Astrocyte (in vitro differentiated cells and primary cell): ENCODE measurements around the gene RANBP6. TPM values are rescaled to one million over a fixed set of nuclear protein-coding genes. Genes with fewer than 3 reads are reported as not detected.

Experiments
- DNase-seq: peaks from one replicate; pipeline ENCODE4 v3.0.0-alpha.2; 2010; ENCODE audit warnings: low read depth
- FAIRE-seq: peaks from 2 replicates; lab custom pipeline; 2011; peaks lifted over from hg19 to GRCh38; lab: Jason Lieb, UNC
- H2AFZ ChIP-seq: 2 replicates; pipeline ENCODE4 v1.6.0; 2012; ENCODE audit warnings: low read depth, low read length, inconsistent platforms
- H3K27ac ChIP-seq: 2 replicates; pipeline ENCODE4 v1.5.1; 2011; ENCODE audit warnings: low read depth, low read length, inconsistent platforms
- H3K27me3 ChIP-seq: 2 replicates; pipeline ENCODE4 v1.6.0; 2011; ENCODE audit warnings: low read length, inconsistent platforms; ENCODE audit not compliant: insufficient read depth
- H3K36me3 ChIP-seq: 2 replicates; pipeline ENCODE4 v1.5.1; 2011; ENCODE audit warnings: low read length, inconsistent platforms; ENCODE audit not compliant: insufficient read depth
- H3K4me1 ChIP-seq: 2 replicates; pipeline ENCODE4 v1.5.1; 2011; ENCODE audit warnings: low read length, inconsistent platforms; ENCODE audit not compliant: insufficient read depth
- H3K4me2 ChIP-seq: 2 replicates; pipeline ENCODE4 v1.6.0; 2012; ENCODE audit warnings: low read length, inconsistent platforms
- H3K4me3 ChIP-seq: 2 replicates; pipeline ENCODE4 v1.5.1; 2011; ENCODE audit warnings: low read depth, mild to moderate bottlenecking, low read length, inconsistent platforms; ENCODE audit not compliant: insufficient read depth
- H3K79me2 ChIP-seq: 2 replicates; pipeline ENCODE4 v1.6.0; 2012; ENCODE audit warnings: mild to moderate bottlenecking, low read length, inconsistent platforms; ENCODE audit not compliant: insufficient read depth
- H3K9ac ChIP-seq: 2 replicates; pipeline ENCODE4 v1.6.0; 2012; ENCODE audit warnings: mild to moderate bottlenecking, low read length, inconsistent platforms
- H3K9me3 ChIP-seq: 2 replicates; pipeline ENCODE4 v1.5.1; 2012; ENCODE audit warnings: low read depth, mild to moderate bottlenecking, low read length, inconsistent platforms; ENCODE audit not compliant: insufficient read depth
- H4K20me1 ChIP-seq: 2 replicates; pipeline ENCODE4 v1.6.0; 2012; ENCODE audit warnings: low read length, inconsistent platforms; ENCODE audit not compliant: insufficient read depth
- H3K27ac Mint-ChIP-seq: one replicate; pipeline ENCODE4 v1.8.0; 2021; ENCODE audit warnings: mild to moderate bottlenecking, mixed read lengths; ENCODE audit not compliant: unreplicated experiment
- H3K27me3 Mint-ChIP-seq: one replicate; pipeline ENCODE4 v1.8.0; 2021; ENCODE audit warnings: low read depth, mixed read lengths; ENCODE audit not compliant: unreplicated experiment
- H3K36me3 Mint-ChIP-seq: one replicate; pipeline ENCODE4 v1.8.0; 2021; ENCODE audit warnings: low read depth, mixed read lengths; ENCODE audit not compliant: unreplicated experiment
- H3K4me1 Mint-ChIP-seq: one replicate; pipeline ENCODE4 v1.8.0; 2021; ENCODE audit warnings: low read depth, mixed read lengths; ENCODE audit not compliant: unreplicated experiment
- H3K4me3 Mint-ChIP-seq: one replicate; pipeline ENCODE4 v1.8.0; 2021; ENCODE audit warnings: mild to moderate bottlenecking, moderate library complexity, mixed read lengths; ENCODE audit not compliant: unreplicated experiment
- H3K9me3 Mint-ChIP-seq: one replicate; pipeline ENCODE4 v1.8.0; 2021; ENCODE audit warnings: mild to moderate bottlenecking, mixed read lengths; ENCODE audit not compliant: unreplicated experiment
- EZH2 ChIP-seq: IDR thresholded peaks from 2 replicates; pipeline ENCODE4 v1.6.1; 2012; ENCODE audit warnings: mild to moderate bottlenecking, low read length, inconsistent platforms; ENCODE audit not compliant: insufficient read depth
- total RNA-seq: library from RNA; stranded (reverse); gene quantifications from 2 replicates; pipeline ENCODE4 v1.2.1, GENCODE V29; 2021
- TF ChIP-seq, protein P1 (sequence below): IDR thresholded peaks from 2 replicates; pipeline ENCODE4 v1.5.1; 2011; ENCODE audit warnings: low read depth, mild to moderate bottlenecking, inconsistent platforms, low read length, moderate library complexity; ENCODE audit not compliant: insufficient read depth

RANBP6 gene
- total RNA-seq, 1 donor from 2014 or later = 29.5 TPM

GRCh38 chr9:6051511-6051950 lies 36.1 kb upstream of the RANBP6 start:
- Histone ChIP-seq H2AFZ (no peak overlapping the region), H3K4me1 (no peaks in the 10 kb centered on the region), H3K36me3 (no peaks in the 10 kb centered on the region), H3K27me3 (no peaks in the 10 kb centered on the region), H3K4me3 (no peak overlapping the region), H3K4me2 (no peak overlapping the region), H4K20me1 (no peaks in the 10 kb centered on the region), H3K9me3 (no peaks in the 10 kb centered on the region), H3K9ac (no peak overlapping the region), H3K79me2 (no peaks in the 10 kb centered on the region), H3K27ac (no peak overlapping the region)
- H3K4me3 Mint-ChIP-seq = no peak overlapping the region
- H3K27me3 Mint-ChIP-seq = no peaks in the 10 kb centered on the region
- FAIRE-seq (no peak), DNase-seq (no peak)
- no peaks in the 10 kb centered on the region for H3K9me3 Mint-ChIP-seq
- TF ChIP-seq EZH2 = no peak
- TF ChIP-seq, protein P1, sequence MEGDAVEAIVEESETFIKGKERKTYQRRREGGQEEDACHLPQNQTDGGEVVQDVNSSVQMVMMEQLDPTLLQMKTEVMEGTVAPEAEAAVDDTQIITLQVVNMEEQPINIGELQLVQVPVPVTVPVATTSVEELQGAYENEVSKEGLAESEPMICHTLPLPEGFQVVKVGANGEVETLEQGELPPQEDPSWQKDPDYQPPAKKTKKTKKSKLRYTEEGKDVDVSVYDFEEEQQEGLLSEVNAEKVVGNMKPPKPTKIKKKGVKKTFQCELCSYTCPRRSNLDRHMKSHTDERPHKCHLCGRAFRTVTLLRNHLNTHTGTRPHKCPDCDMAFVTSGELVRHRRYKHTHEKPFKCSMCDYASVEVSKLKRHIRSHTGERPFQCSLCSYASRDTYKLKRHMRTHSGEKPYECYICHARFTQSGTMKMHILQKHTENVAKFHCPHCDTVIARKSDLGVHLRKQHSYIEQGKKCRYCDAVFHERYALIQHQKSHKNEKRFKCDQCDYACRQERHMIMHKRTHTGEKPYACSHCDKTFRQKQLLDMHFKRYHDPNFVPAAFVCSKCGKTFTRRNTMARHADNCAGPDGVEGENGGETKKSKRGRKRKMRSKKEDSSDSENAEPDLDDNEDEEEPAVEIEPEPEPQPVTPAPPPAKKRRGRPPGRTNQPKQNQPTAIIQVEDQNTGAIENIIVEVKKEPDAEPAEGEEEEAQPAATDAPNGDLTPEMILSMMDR = no peak
- H3K36me3 Mint-ChIP-seq = no peaks in the 10 kb centered on the region
- H3K4me1 Mint-ChIP-seq = peaks cover 2% of the 10 kb centered on the region
- H3K27ac Mint-ChIP-seq = no peak overlapping the region

DNA sequence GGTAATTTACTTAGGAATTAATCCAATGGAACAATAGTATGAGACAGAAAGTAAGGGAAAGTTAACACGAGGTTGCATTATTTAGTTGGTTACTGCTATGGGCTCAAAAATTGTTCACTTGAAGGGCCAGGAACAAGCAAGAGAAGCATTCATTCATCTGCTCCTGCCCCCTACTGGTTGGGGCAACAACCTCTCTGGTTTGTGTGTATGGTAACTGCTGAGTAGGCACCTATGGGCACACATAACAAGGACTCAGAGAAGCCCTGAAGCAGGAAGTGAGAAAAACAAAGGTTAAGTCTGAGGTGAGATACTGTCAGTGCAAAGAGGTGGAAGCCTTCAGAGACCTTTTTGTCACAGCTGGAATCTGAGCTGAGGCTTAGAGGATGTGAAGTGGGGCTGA lies 34.4 kb upstream of the RANBP6 start:
- H3K27me3 Mint-ChIP-seq = peaks cover 4% of the 10 kb centered on the region
- Histone ChIP-seq H2AFZ (no peak overlapping the region), H3K79me2 (no peaks in the 10 kb centered on the region), H3K27ac (no peak overlapping the region), H4K20me1 (no peaks in the 10 kb centered on the region), H3K27me3 (no peaks in the 10 kb centered on the region), H3K36me3 (no peaks in the 10 kb centered on the region), H3K9ac (no peak overlapping the region), H3K4me3 (no peak overlapping the region), H3K4me2 (no peak overlapping the region), H3K4me1 (no peaks in the 10 kb centered on the region), H3K9me3 (no peaks in the 10 kb centered on the region)
- no peak for TF ChIP-seq EZH2
- TF ChIP-seq, protein P1 = peak; percentile 9
- H3K36me3 Mint-ChIP-seq = no peaks in the 10 kb centered on the region
- no peak overlapping the region for H3K27ac Mint-ChIP-seq
- H3K9me3 Mint-ChIP-seq = peaks cover 2% of the 10 kb centered on the region
- H3K4me3 Mint-ChIP-seq = no peak overlapping the region
- no peak for FAIRE-seq
- H3K4me1 Mint-ChIP-seq = peaks cover 2% of the 10 kb centered on the region
- DNase-seq = no peak

GRCh38 chr9:6048039-6048438 lies 32.6 kb upstream of the RANBP6 start:
- H3K9me3 ChIP-seq = no peaks in the 10 kb centered on the region
- peaks cover 2% of the 10 kb centered on the region for H3K4me1 Mint-ChIP-seq
- H2AFZ ChIP-seq = no peak overlapping the region
- no peaks in the 10 kb centered on the region for H3K79me2 ChIP-seq
- no peak for TF ChIP-seq EZH2
- TF ChIP-seq, protein P1 = no peak
- H3K36me3 Mint-ChIP-seq = no peaks in the 10 kb centered on the region
- H3K4me3 ChIP-seq = no peak overlapping the region
- H3K27me3 Mint-ChIP-seq = peaks cover 4% of the 10 kb centered on the region
- FAIRE-seq (no peak), DNase-seq (no peak)
- no peak overlapping the region for H3K27ac Mint-ChIP-seq
- no peaks in the 10 kb centered on the region for H3K36me3 ChIP-seq
- no peak overlapping the region for H3K4me2 ChIP-seq
- H3K9ac ChIP-seq = no peak overlapping the region
- H3K27ac ChIP-seq = no peak overlapping the region
- peaks cover 2% of the 10 kb centered on the region for H3K9me3 Mint-ChIP-seq
- no peaks in the 10 kb centered on the region for H3K27me3 ChIP-seq
- H4K20me1 ChIP-seq = no peaks in the 10 kb centered on the region
- H3K4me3 Mint-ChIP-seq = no peak overlapping the region
- no peaks in the 10 kb centered on the region for H3K4me1 ChIP-seq
